HG03521 (cell line): Measurements from ENCODE around the gene VPS13C.

Experiments
- ATAC-seq: cut with Tn5 transposase; IDR thresholded peaks from one replicate; pipeline ENCODE4 v1.9.1; 2021; ENCODE audit warnings: mild to moderate bottlenecking, moderate library complexity; ENCODE audit not compliant: unreplicated experiment

The VPS13C gene

DNA sequence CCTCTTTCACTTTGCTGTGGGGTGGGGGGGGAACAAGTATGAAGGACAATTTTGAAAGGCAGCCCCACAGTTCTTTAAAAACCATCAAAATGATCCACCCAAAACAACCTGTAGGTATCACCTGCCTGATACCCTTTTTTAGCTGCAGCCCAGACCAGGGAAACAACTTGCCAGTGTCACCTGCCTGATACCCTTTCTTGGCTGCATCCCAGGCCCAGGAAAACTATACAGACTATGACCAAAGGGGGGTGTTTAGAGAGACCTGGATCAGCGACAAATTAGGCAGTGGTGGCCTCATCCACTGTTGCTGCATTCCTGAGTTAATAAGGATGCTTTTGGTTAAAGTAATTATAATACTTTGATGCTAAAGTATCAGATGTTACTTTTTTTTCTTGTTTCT, 122.0 kb downstream of the VPS13C start:
- ATAC-seq, result no peak

DNA sequence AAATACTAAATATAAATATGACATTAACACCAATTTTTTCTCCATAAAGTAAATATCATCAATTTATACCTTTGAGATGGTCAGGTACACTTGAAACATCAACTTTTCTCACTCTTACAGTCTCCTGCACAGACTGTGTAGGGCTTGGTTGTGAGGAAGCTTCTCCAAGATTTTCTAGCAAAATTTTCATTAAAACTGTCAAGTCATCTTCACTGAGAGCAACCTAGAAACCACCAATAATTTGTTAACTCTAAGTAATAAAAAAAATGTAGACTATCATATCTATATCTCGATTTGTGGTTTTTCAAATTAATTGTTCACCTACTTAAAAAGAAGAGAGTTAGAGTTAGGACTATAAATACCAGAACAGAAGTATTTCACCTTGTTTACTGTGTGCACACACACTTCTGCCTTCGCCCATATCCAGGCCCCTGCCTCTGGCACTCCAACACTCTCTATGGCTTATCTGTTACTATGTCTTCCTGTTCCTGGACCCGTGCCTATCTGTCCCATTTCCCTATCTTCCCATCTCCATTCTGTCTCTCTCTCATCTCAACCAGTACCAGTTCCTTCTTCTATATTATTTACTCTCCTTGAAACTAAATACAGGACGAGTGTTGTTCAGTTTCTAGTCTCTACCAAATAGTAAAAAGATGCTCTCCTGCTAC, 123.6 kb downstream of the VPS13C start:
- ATAC-seq, result no peak

DNA sequence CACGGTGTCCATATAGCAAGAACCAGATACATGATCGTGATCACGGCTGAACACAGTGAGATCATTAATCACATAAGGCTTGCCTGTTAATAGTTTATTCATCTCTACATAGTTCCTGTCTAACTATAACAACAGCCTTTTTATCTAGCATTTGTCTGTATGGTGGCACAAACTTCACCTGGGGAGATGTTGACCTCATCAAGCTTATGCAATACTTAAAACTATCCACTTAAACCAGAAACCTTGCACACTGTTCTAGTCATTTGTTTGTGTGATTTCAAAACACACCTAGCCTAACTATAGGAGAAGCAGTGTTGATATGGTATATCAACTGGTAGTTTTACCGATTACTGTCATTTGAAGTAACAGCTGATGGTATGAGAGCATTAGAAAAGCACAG, 124.8 kb downstream of the VPS13C start:
- no peak for ATAC-seq

DNA sequence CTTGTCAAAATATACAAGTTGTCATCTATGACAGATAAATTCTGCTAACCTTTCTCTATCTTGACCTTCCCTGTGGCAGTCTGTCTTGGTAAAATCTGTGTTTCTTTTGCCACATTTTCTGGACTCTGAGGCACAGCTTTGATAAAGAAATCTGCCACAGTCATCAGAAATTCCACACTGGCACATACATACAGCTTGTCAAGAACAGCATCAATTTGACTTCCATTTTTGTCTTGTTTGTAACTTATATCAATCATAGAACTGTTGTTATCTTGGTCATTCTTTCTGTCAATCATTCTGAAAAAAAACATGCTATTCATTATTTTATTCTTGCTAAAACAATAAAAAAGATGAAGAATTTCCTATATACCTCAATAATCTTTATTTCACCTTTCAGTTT, 130.8 kb downstream of the VPS13C start:
- no peak for ATAC-seq

DNA sequence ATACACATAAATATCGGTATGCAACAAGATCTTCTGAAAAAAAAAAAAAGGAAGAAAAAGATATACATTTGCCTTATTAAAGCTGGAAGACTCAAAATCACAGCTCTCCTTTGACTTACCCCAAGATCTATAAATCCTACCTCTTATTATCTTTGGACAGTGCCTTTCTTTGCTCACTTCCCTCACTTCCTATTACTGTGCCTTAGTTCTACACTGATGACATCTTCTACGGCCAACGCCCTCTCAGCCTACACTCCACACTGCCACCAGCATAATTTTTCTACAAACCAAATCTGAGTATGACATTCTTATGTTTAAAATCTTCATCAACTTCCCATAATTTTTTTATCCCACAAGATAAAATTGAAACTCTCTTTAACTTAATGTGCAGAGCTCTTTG, 137.1 kb downstream of the VPS13C start:
- no peak for ATAC-seq

DNA sequence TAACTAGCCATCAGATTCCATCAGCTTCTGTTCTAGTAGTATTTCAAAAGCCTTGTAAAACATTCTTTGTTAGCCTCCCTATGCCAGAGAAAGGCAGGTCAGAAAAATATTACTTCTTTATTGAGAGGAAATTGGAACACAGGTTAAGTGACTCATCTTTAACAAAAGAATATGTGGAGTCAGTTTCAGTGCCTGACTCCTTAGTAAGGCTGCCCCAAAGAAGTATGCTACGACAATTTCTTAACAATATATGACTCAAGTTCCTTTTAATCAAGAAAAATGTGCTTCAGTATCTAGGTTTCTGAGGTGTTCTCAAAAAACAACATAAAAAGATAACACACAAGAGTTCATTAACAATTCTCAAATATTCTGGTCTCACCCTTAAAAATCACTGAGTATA, 139.2 kb downstream of the VPS13C start:
- ATAC-seq, result no peak

DNA sequence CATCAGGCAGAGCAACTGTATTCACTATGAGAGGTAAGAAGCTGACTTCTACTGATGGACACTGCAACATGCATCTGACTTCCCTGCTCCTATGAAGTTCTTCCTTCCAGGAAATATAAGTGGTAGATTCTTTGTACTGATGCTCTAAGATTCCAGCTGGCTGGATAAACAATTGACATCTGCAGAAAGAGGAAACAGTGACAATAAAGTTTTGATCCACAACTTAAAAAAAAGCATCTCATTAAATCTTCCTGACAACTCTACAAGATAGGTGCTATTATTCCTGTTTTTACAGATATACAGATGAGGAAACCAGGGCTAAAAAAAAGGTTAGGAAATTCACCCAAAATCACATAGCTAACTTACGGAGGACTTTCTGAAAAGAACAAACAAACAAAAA, 142.8 kb downstream of the VPS13C start:
- no peak for ATAC-seq

DNA sequence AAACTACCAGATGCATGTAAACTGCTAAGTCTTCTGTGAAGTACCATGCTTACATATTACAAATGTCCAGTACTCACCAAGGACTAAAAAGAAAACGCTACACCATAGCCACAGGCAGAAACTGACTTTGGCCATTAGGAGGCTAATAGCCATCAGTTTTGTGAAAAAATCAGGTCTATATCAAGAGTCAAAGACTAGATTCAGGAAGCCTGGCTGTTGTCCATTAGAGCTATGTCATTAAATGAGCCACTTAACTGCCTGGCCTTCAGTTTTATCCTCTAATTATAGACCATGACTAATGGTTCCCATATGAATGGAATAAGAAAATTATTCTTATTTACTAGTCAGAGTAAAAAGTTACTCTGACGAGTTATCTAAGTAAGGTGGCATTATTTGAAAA, 144.1 kb downstream of the VPS13C start:
- no peak for ATAC-seq

DNA sequence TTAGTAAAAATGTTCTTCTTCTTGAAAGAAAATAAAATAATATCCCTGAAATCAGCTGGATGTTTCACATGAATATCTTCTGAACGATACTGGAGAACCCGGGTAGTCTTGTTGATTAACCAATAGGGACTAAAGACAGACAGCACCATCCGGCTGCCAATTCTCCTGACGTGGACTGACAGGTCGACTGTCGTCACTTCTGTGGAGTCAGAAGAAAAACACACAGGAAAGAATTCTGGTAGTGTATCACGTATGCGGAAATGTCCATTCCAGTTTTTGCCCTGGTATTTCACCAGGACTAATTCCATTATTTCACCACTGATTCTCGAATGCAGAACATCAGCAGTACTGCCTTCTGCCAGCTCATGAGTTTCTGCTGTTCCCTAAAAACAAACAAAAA, 144.6 kb downstream of the VPS13C start:
- no peak for ATAC-seq

DNA sequence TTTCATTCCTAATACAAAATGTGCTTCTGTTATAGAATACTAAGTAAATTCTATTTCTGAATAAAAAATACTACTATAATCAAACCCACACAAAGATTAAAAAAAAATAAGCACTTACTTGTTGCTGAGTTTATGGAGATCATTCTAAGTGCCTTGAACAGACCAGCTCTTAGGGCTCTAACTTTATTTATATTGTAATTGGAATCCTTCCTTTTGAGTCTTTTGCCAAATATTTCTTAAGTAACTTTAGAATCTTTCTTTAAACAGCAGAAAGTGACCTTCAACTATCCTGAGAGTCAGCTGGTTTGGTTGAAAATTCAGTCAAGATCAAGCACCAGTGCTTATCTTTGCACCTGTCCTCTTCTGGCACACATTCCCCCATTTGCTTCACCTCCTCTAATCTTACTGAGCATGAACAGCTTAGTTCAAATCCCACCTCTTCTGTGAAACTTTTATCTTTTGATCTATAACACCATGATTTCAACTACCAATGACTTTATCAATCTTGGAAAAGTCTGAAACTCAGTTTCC, 149.3 kb downstream of the VPS13C start:
- ATAC-seq, result no peak

DNA sequence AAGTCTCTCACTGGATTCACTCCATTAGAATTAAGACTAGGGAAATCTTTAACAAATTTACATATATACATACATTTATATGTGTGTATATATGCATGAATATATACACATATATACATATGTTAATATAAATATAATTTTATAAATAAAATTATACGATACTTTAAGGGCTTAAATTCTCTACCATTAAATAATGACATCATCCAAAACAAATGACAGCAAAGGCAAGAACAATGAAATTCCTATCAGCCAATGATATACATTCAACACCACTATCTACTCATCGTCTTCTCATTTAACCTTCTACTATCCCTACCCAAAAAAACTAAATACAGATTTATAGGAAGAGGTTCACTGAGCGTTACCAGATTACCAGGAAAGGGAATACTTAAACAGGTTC, 152.0 kb downstream of the VPS13C start:
- ATAC-seq, result no peak

DNA sequence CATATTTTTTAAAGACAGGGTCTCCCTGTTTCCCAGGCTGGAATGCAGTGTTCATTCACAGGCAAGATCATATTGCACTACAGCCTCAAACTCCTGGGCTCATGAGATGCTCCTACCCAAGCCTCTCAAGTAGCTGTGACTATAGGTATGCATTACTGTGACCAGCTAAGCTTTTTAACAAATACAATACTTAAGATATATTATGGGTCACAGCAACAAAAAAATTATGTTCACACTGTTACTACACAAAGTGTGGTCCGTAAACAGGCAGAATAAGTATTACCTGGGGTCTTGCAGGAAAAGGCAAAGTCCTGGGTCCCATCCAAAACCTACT, 152.5 kb downstream of the VPS13C start:
- no peak for ATAC-seq

DNA sequence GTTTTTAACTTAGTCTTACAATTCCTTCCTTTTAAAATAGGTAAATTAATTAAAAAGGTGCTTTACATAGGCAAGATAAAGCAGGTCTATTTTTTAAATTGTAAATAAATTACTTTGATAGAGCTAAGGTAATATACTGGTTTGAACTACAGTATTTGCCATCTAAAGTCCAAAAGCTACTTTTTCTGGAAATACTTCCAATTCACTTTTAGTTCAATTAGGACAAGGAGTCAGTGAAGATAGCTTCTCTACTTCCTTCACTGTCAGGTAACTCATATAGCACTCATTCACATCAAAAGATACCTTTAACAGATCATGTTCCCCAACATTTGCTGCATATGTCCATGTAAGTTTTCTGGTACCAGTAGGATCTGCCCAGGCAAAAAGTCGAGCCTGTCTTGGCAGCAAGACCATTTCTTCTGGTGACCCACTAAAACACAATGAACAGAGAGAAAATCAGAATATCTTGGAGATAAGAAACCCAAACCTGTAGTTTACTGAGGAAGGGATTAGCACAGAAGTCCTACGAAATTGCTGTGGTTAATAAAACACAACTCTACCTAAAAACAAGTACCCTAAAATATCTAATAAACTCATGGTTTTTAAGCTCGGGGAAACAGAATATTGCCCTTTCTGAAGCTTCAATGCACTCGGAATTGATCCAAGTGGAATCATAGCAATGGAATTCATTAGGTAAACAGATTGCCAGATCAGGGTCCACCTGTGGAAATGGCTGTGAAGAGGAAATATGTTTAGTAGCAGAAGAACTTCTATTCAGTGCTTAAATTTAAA, 153.1 kb downstream of the VPS13C start:
- no peak for ATAC-seq

DNA sequence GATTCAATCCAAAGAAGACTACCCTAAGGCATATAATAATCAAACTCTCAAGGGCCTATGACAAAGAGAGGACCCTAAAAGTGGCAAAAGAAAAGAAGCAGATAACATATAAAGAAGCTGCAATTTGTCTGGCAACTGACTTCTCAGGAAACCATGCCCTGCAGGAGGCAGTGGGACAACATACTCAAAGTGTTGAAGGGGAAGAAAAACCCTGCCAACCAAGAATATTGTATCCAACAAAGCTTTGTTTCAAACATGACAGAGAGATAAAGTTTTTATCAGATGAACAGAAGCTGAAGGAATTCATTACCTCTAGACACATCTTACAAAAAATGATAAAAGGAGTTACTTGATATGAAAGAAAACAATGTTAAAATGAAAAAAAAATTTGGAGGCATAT, 167.1 kb downstream of the VPS13C start:
- ATAC-seq, result no peak

DNA sequence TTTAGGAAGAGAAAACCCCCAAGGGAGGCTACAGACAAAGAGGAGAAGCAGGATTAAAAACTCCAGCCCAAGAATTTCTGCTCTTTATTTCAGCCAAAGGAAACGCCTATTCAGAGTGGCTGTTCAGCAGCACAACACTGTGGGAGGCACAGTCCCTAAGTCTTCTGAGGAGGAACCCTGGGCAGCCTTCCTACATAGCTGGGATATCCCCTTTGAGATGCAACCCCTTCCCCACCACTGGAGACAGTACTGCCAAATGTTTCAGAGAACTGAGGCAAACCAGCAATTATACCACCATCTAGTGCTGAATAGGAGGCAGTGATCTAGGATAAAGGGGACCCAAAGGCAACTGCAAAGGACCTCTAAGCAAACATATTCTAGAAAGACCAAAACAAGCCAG, 168.1 kb downstream of the VPS13C start:
- no peak for ATAC-seq

DNA sequence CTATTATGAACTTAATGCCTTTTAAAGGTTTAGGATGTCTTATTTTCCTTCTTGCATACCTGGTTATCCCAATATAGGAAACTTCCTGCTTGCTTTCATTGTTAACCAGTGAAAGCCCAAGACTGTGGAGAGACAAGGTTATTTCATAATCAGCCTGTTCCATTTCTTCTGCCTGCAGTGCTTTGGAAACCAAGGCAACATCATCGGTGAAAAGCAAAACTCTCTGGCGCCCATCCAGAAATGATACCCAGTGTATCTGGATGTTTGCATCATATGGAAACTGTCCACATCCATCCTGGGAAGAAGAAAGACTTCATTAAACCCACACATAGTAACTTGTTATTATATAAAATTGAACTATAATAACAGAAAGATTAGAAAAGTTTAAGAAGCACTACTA, 170.1 kb downstream of the VPS13C start:
- no peak for ATAC-seq

DNA sequence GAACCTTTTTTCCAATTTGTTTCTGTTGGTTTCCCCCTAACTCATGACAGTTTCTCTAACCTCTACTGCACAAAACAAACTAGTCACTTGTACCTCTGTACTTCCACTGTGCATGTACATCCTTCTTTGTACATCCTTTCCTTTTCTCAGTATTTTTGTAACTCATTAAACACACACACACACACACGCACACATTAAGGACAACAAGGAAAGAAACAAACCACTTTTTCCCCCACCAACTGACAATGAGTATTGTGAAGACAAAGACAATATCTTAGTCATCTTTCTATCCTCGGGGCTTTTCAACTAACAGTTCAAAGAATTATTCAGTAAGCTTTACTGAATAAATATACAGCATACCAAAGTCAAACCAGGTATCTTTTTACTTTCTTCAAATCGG, 170.5 kb downstream of the VPS13C start:
- ATAC-seq, result no peak

DNA sequence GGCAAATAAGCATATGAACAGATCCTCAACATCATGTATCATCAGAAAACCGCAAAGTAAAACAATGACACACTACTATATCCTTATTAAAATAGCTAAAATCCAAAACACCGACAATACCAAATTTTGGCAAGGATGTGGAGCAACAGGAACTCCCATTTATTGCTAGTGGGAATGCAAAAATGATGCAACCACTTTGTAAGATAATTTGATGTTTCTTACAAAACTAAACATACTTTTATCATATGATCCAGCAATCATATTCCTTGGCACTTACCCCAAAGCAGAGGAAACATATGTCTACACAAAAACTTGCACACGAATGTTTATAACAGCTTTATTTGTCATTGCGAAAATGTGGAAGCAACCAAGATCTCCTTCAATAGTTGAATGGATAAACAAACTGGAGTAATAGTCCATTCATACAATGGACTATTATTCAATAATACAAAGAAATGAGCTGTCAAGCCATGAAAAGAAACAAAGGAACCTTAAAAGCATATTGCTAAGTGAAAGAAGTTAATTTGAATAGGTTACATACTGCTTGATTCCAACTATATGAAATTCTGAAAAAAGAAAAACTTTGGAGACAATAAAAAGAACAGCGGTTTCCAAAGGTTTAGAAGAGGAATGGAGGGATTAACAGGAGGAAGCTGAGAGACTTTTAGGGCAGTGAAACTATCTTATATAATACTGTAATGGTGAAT, 172.0 kb downstream of the VPS13C start:
- no peak for ATAC-seq

DNA sequence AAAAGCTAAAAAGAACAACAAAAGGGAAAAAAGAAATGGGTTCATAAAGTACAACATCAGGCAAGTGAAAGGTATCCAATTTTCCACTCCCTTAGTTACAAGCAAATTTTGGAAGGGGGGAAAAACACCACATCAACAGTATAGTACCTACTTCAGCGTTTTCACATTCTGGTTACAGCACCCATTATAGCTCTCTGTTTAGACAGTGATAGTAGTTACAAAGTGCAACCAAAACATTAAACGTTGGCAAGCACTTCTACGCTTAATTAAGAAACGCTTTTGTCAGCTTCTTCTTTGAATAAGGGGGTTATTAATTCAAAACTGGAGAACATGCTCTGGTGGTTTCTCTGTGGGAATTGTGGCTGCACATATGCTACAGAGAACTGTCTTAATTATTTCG, 180.2 kb downstream of the VPS13C start:
- ATAC-seq, result no peak

DNA sequence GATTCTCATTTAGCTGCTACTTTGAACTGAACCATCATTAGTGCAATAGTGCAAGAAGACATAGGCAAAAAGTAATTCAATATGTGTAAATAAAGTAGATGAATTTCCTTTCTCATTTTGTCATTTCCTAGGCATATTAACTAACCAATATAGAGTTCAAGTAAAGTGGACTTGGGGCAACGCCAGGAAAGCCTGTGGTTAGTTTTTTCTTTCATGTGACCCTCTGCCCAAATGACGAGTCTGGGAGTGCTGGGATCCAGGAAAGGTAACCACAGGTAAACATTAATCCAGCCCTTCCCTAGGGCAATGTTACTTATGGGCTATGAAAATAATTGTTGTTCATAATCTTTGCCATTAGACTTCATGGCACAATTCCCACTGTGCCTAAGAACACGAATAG, 181.0 kb downstream of the VPS13C start:
- ATAC-seq, result no peak

DNA sequence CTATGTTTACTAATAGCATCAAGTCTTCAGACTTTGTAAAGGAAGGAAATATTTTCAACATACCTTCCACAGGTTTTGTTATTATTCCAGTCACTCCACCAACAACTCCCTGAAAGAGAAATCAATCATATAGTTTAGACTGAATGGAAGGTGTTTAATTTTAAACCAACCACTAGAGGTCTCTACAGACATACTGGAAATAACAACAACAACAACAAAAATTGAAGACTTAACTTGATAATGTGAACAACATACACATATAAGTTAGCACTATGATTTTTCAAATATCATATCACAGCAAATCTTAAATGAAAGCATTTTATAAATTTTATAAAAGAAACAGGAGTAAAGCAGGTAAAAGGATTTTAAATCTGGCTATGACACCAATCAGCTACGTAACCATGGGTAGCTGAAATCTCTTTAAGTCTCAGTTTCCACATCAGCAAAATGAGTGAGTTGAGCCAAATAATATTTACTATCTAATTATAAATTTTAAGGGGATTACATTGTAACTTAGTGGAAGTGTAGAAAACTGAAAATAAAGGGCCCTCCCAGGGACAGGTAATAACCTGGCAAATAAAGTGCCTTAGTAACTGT, 188.2 kb downstream of the VPS13C start:
- ATAC-seq, result no peak

DNA sequence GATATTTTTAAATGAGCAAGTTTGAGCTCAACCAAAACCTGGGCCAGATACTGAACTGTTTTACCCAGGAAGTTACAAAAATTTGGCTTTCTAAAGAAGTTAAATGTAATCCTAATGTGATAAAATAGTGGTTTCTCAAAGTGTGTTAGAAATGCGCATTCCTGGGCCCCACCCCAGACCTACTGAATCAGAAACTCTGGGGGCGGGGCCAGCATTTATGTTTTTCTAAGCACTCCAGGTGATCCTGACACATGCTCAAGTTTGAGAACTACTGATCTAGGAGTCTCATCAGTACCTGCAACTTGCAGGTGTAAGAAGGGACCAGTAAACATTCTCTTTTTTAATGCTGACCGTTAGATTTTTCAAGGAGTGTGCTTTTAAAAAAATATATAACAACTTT, 190.6 kb downstream of the VPS13C start:
- no peak for ATAC-seq
